K562 (cell line): ENCODE results near the gene EFCAB12. TPM values are rescaled to one million over a fixed set of nuclear protein-coding genes. Genes with fewer than 3 reads are reported as not detected.
A peak's percentile ranks its signal among the peaks of the same experiment; 100 is the strongest.

ENCODE experiments used
- ATF1 ChIP-seq, 2 experiments: fragments of 450-650 bp in 1 of 2; IDR thresholded peaks; 2 replicates each; pipeline ENCODE4 v1.6.1; 2016; ENCODE audit warnings: missing compliant biosample characterization in 1 of 2, missing genetic modification characterization in 1 of 2
- ATF3 ChIP-seq, 2 experiments: fragments of 450-650 bp in 1 of 2; sonication (generic) in 1 of 2; formaldehyde crosslinking in 1 of 2; IDR thresholded peaks in 1 of 2; conservative IDR thresholded peaks in 1 of 2; 2 replicates each; pipeline versions ENCODE4 v1.6.1 to v1.8.1; 2016 to 2023; ENCODE audit warnings: mild to moderate bottlenecking in 2 of 2, moderate library complexity in 2 of 2, inconsistent platforms in 1 of 2, missing genetic modification reagents in 1 of 2
- FOXO4 ChIP-seq: fragments of 450-650 bp; formaldehyde crosslinking; IDR thresholded peaks from 2 replicates; pipeline ENCODE4 v1.4.0; 2020; ENCODE audit warnings: mild to moderate bottlenecking, moderate library complexity
- GTF2F1 ChIP-seq: IDR thresholded peaks from 2 replicates; pipeline ENCODE4 v1.6.1; 2011; ENCODE audit warnings: low read depth, low read length, improper control_type of control experiment
- HDAC3 ChIP-seq: fragments of 450-650 bp; IDR thresholded peaks from 2 replicates; pipeline ENCODE4 v1.6.1; 2018; ENCODE audit warnings: borderline replicate concordance, mild to moderate bottlenecking, moderate library complexity; ENCODE audit not compliant: partially characterized antibody
- HNRNPLL ChIP-seq: fragments of 200-400 bp; formaldehyde crosslinking; IDR thresholded peaks from 2 replicates; pipeline ENCODE4 v1.6.1; 2017; ENCODE audit warnings: low read length, low read depth, mild to moderate bottlenecking; ENCODE audit not compliant: poor library complexity, severe bottlenecking
- KLF16 ChIP-seq: IDR thresholded peaks from 2 replicates; pipeline ENCODE4 v1.6.1; 2016; ENCODE audit warnings: antibody characterized with exemption
- MCM2 ChIP-seq: fragments of 450-650 bp; IDR thresholded peaks from 2 replicates; pipeline ENCODE4 v1.6.1; 2017; ENCODE audit warnings: low read depth, mild to moderate bottlenecking
- PCBP2 ChIP-seq: fragments of 200-400 bp; formaldehyde crosslinking; IDR thresholded peaks from 2 replicates; pipeline ENCODE4 v1.6.1; 2018; ENCODE audit warnings: low read length, low read depth, mild to moderate bottlenecking, moderate library complexity; ENCODE audit not compliant: poor library complexity, severe bottlenecking
- RHOXF2B ChIP-seq: fragments of 250-450 bp; sonication (Bioruptor Pico); conservative IDR thresholded peaks from 2 replicates; pipeline ENCODE4 v1.5.1; 2021
- SETDB1 ChIP-seq: IDR thresholded peaks from one replicate; pipeline ENCODE4 v1.6.1; 2012; ENCODE audit warnings: low read length, control low read depth, inconsistent platforms
- SMAD1 ChIP-seq: fragments of 150-350 bp; IDR thresholded peaks from 2 replicates; pipeline ENCODE4 v1.6.1; 2014; ENCODE audit warnings: low read length, low read depth; ENCODE audit not compliant: partially characterized antibody
- TAL1 ChIP-seq: fragments of 450-650 bp; IDR thresholded peaks from 2 replicates; pipeline ENCODE4 v1.6.1; 2016; ENCODE audit warnings: mild to moderate bottlenecking
- ZNF146 ChIP-seq: IDR thresholded peaks from one replicate; pipeline ENCODE4 v1.6.1; 2018; ENCODE audit warnings: missing compliant biosample characterization; ENCODE audit not compliant: unreplicated experiment
- ZNF280A ChIP-seq: fragments of 450-650 bp; IDR thresholded peaks from 2 replicates; pipeline ENCODE4 v1.6.1; 2018; ENCODE audit warnings: mild to moderate bottlenecking, low read depth; ENCODE audit not compliant: partially characterized antibody
- ZNF398 ChIP-seq: fragments of 250-450 bp; sonication (Bioruptor Pico); IDR thresholded peaks from 2 replicates; pipeline ENCODE4 v1.8.0; 2021; ENCODE audit warnings: moderate library complexity, mild to moderate bottlenecking, inconsistent platforms
- ZNF589 ChIP-seq: fragments of 200-800 bp; sonication (Bioruptor generic); IDR thresholded peaks from 2 replicates; pipeline ENCODE4 v1.6.1; 2016; ENCODE audit warnings: low read depth, missing genetic modification characterization, missing compliant biosample characterization
- polyA plus RNA-seq, 8 experiments: library from polyadenylated mRNA; depleted of rRNA in 4 of 8; stranded (reverse) in 5 of 8; unstranded in 3 of 8; fragments of >200 nt; fragmentation: Nextera tagmentation in 2 of 8; fragmentation: Illumina TruSeq in 1 of 8; extraction: Ambion mirVana in 2 of 8; extraction: Trizol in 1 of 8; gene quantifications; 2 replicates each; pipeline versions ENCODE4 v1.2.1 to v1.2.3, GENCODE V29; 2011 to 2014; ENCODE audit warnings: inconsistent platforms in 1 of 8, missing spikeins in 1 of 8
- total RNA-seq, 7 experiments: library from RNA; depleted of rRNA in 6 of 7; stranded (reverse); fragments of >200 nt in 6 of 7; fragmentation: Illumina TruSeq in 2 of 7; extraction: Trizol in 2 of 7; gene quantifications; 2 replicates each; pipeline versions ENCODE4 v1.2.1 to v1.2.3, GENCODE V29; 2011 to 2021; ENCODE audit warnings: low replicate concordance in 1 of 7
- TF ChIP-seq, protein P1 (sequence below): fragments of 250-450 bp; sonication (Bioruptor Pico); IDR thresholded peaks from 2 replicates; pipeline ENCODE4 v1.8.0; 2021; ENCODE audit warnings: moderate library complexity, mild to moderate bottlenecking, inconsistent platforms
- TF ChIP-seq, protein P2 (sequence below): fragments of 250-450 bp; sonication (Bioruptor Pico); IDR thresholded peaks from 2 replicates; pipeline ENCODE4 v1.8.0; 2022; ENCODE audit warnings: moderate library complexity, mild to moderate bottlenecking, inconsistent platforms

Gene EFCAB12
- total and polyA plus RNA-seq, 9 of the 15 experiments (the other 6 are each of a cell fraction or from before 2014, with no cell fraction given): 0.08 to 0.95 (median 0.56) TPM; not detected in 1

DNA sequence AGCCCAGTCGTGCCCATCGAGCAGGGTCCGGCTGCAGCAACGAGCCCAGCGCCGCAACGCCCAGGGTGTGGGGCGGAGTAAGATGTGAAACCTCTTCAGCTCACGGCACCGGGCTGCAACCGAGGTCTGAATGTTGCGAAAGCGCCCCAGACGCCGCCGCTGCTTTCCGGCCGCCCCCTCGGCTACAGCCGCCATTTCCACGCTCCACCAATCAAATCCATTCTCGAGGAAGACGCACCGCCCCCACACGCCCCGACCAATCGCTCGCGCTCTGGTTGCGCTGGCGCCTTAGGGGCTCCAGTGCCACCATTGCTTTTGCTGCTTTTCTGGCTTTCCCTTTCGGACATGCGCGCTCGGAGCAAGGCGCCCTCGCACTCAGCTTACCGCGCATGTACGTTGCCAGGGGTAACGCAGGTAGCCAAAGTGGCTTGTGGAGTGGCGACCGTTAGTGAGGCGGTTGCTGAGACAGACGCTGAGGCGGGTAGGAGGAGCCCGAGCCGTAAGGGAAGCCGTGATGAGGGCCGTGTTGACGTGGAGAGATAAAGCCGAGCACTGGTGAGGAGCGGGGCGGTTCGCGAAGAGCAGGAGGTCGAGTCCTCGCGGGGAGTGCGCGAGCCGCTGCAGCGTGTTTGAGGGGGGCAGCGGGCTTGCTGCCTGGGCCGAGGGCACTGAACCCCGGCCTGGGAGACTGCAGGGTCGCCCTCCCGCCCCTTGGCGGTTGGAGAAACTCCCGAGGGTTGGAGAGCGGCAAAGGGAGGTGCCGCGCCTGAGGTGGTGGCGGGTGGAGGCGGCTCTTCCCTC, 11.6 kb upstream of the EFCAB12 start, which contains the start of the genes IFT122 and MBD4 (continued):
- no peak for TF ChIP-seq ZNF398 (CRISPR knock-in tag)
- TF ChIP-seq FOXO4 (CRISPR knock-in tag): no peak
- TF ChIP-seq SETDB1: no peak
- TF ChIP-seq ZNF589 (CRISPR knock-in tag): peak; percentile 48; the same call in 1 of the 2 replicates
- no peak for TF ChIP-seq SMAD1
- TF ChIP-seq, protein P1, sequence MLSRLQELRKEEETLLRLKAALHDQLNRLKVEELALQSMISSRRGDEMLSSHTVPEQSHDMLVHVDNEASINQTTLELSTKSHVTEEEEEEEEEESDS (CRISPR knock-in tag): no peak
- peak; percentile 49; the same call in 1 of the 2 replicates for TF ChIP-seq GTF2F1
- no peak for TF ChIP-seq ZNF280A
- TF ChIP-seq ATF3 (IDR thresholded peaks at IDR 0.05): peak; percentile 50
- no peak for TF ChIP-seq ATF3 (CRISPR knock-in tag; conservative IDR thresholded peaks at IDR 0.05)
- no peak for TF ChIP-seq ATF1 (CRISPR knock-in tag; IDR thresholded peaks at IDR 0.05)
- TF ChIP-seq ATF1 (tag; IDR thresholded peaks at IDR 0.05): peak; percentile 91
- TF ChIP-seq KLF16: no peak
- peak; percentile 68 for TF ChIP-seq HNRNPLL
- TF ChIP-seq TAL1: no peak
- no peak for TF ChIP-seq ZNF146 (CRISPR knock-in tag)
- TF ChIP-seq, protein P2, sequence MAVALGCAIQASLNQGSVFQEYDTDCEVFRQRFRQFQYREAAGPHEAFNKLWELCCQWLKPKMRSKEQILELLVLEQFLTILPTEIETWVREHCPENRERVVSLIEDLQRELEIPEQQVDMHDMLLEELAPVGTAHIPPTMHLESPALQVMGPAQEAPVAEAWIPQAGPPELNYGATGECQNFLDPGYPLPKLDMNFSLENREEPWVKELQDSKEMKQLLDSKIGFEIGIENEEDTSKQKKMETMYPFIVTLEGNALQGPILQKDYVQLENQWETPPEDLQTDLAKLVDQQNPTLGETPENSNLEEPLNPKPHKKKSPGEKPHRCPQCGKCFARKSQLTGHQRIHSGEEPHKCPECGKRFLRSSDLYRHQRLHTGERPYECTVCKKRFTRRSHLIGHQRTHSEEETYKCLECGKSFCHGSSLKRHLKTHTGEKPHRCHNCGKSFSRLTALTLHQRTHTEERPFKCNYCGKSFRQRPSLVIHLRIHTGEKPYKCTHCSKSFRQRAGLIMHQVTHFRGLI (CRISPR knock-in tag): no peak
- no peak for TF ChIP-seq HDAC3
- TF ChIP-seq PCBP2: no peak
- no peak for TF ChIP-seq MCM2
- TF ChIP-seq RHOXF2B (CRISPR knock-in tag): no peak
